ACC112 (cell line): ENCODE measurements around the gene YIF1A.

ENCODE experiments used
- H2AFZ ChIP-seq: fragments of 200-600 bp; sonication (generic); one replicate; pipeline ENCODE4 v1.6.0; 2017; ENCODE audit warnings: antibody characterized with exemption, low read length; ENCODE audit not compliant: unreplicated experiment
- H3K27ac ChIP-seq: fragments of 200-600 bp; sonication (generic); 2 replicates; pipeline ENCODE4 v1.5.1; 2014; ENCODE audit warnings: low read depth, mild to moderate bottlenecking, antibody characterized with exemption, low read length, moderate library complexity
- H3K27me3 ChIP-seq: fragments of 200-600 bp; sonication (generic); 2 replicates; pipeline ENCODE4 v1.6.1; 2014; ENCODE audit warnings: mild to moderate bottlenecking, antibody characterized with exemption, low read length, moderate library complexity, mixed read lengths; ENCODE audit not compliant: insufficient read depth
- H3K36me3 ChIP-seq: fragments of 200-600 bp; sonication (generic); 2 replicates; pipeline ENCODE4 v1.6.1; 2016; ENCODE audit warnings: mild to moderate bottlenecking, antibody characterized with exemption, low read length, moderate library complexity, mixed read lengths; ENCODE audit not compliant: insufficient read depth
- H3K4me1 ChIP-seq: fragments of 200-600 bp; sonication (generic); one replicate; pipeline ENCODE4 v1.6.1; 2016; ENCODE audit warnings: low read length, mixed read lengths; ENCODE audit not compliant: insufficient read depth, unreplicated experiment, control insufficient read depth
- H3K4me3 ChIP-seq: fragments of 200-600 bp; sonication (generic); 2 replicates; pipeline ENCODE4 v1.5.1; 2014; ENCODE audit warnings: mild to moderate bottlenecking, low read depth, low read length
- H3K79me2 ChIP-seq: fragments of 200-600 bp; sonication (generic); one replicate; pipeline ENCODE4 v1.6.0; 2016; ENCODE audit warnings: low read length; ENCODE audit not compliant: control insufficient read depth, unreplicated experiment, insufficient read depth

YIF1A gene

DNA sequence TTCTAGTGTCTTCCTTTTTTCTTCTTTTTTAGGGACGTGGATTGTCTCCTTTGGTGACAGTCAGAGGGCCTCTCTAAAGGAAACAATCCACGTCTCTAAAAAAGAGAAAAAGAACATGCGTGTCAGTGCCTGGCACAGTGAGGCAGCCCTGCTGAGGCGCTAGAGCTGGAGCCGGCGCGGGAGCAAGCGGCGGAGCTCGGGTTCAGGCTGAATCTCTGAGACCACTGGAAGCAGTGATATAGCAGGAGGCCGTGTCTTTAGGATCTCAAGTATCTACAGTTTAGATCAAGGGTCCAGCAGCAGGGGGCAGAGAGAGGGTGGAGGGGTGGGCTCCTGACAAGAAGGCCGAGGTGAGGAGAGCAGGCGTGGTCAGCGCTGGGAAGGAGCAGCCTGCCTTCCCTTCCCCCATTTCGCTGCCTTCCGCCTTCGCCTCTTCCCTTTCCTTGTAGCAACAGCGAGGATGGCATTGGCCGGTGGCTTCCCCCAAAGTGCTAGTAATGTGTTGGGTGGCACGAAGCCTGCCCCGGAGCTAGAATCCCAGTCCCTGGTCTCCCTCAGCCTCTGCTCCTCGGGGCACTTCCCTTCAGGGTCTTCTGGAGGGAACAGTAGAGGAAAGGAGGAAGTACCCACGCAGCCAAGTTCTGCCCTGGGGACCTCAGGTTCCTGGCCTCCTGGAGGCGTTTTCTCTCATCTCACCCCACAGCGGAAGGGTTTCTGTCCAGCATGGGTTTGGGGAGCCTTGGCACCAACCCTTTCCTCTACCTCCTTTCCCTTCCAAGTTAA is 48.8 kb downstream of the YIF1A start:
- no peaks in the 10 kb centered on the region for H3K79me2 ChIP-seq
- H3K27ac ChIP-seq: no peak overlapping the region
- H3K27me3 ChIP-seq: no peaks in the 10 kb centered on the region
- no peak overlapping the region for H3K4me3 ChIP-seq
- 0 out of 2 replicates have a peak, but pooled peaks cover 3% of the 10 kb centered on the region for H3K36me3 ChIP-seq
- no peak overlapping the region for H2AFZ ChIP-seq
- H3K4me1 ChIP-seq: no peaks in the 10 kb centered on the region

- H3K27me3 ChIP-seq: no peaks in the 10 kb centered on the region
- no peak overlapping the region for H3K4me3 ChIP-seq
- H3K36me3 ChIP-seq: 0 out of 2 replicates have a peak, but pooled peaks cover 3% of the 10 kb centered on the region
- no peak overlapping the region for H2AFZ ChIP-seq
- no peak overlapping the region for H3K27ac ChIP-seq
- H3K4me1 ChIP-seq: no peaks in the 10 kb centered on the region
- no peaks in the 10 kb centered on the region for H3K79me2 ChIP-seq
Measured at GRCh38 chr11:66239511-66239910, 49.4 kb downstream of the YIF1A start.

GRCh38 chr11:66238786-66239413 is 50.0 kb downstream of the YIF1A start:
- Histone ChIP-seq H3K79me2 (no peaks in the 10 kb centered on the region), H3K4me1 (no peaks in the 10 kb centered on the region), H3K27ac (no peak overlapping the region), H3K27me3 (no peaks in the 10 kb centered on the region), H2AFZ (no peak overlapping the region), H3K4me3 (no peak overlapping the region), H3K36me3 (0 out of 2 replicates have a peak, but pooled peaks cover 3% of the 10 kb centered on the region)

DNA sequence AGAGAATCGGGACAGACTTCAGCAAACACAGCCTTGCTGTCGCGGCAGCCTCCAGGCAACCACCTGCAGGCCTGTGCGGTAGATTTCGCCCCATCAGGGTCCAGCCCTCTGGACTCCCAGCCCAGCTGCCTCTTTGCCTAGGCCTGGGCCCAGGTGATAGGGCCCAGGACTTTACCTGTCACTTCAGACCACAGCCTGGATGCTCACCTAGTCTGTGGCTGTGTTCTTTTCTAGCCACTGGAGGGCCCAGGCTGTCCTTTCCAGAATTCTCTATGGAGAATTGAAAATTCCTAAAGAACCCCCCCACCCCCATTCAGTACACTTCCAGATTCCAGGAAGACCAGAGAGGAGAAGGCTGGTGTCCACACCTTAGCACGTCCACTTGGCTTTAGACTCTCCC is 51.1 kb downstream of the YIF1A start:
- Histone ChIP-seq H3K79me2 (no peaks in the 10 kb centered on the region), H3K4me1 (no peaks in the 10 kb centered on the region), H3K27me3 (no peaks in the 10 kb centered on the region), H3K4me3 (no peak overlapping the region), H3K27ac (no peak overlapping the region), H3K36me3 (0 out of 2 replicates have a peak, but pooled peaks cover 3% of the 10 kb centered on the region), H2AFZ (no peak overlapping the region)

- H3K27me3 ChIP-seq: no peaks in the 10 kb centered on the region
- no peaks in the 10 kb centered on the region for H3K79me2 ChIP-seq
- no peak overlapping the region for H3K4me3 ChIP-seq
- peaks cover 10% of the 10 kb centered on the region; the same call in 1 of the 2 replicates for H3K36me3 ChIP-seq
- no peak overlapping the region for H3K27ac ChIP-seq
- no peaks in the 10 kb centered on the region for H3K4me1 ChIP-seq
- H2AFZ ChIP-seq: no peak overlapping the region
Measured at GRCh38 chr11:66235141-66235540, 53.8 kb downstream of the YIF1A start.
